HepG2 (cell line): ENCODE results near the gene HACD2. TPM values are rescaled to one million over a fixed set of nuclear protein-coding genes. Genes with fewer than 3 reads are reported as not detected.
A peak's percentile ranks its signal among the peaks of the same experiment; 100 is the strongest.

ENCODE experiments used
- ATF4 ChIP-seq, 2 experiments: fragments of 450-650 bp in 1 of 2; sonication (generic) in 1 of 2; formaldehyde crosslinking; IDR thresholded peaks; 2 replicates each; pipeline versions ENCODE4 v1.5.0 to v1.8.0; 2020 to 2022; ENCODE audit warnings: mild to moderate bottlenecking in 1 of 2, missing genetic modification reagents in 1 of 2
- ATF7-NPFF ChIP-seq: sonication (generic); formaldehyde crosslinking; IDR thresholded peaks from 2 replicates; pipeline ENCODE4 v1.8.1; 2023; ENCODE audit warnings: mild to moderate bottlenecking, low read depth, missing genetic modification reagents, moderate library complexity
- ATRX ChIP-seq: sonication (generic); formaldehyde crosslinking; IDR thresholded peaks from 2 replicates; pipeline ENCODE4 v1.4.0; 2020; ENCODE audit warnings: missing genetic modification reagents, borderline replicate concordance
- HMGXB4 ChIP-seq, 2 experiments: sonication (generic) in 1 of 2; formaldehyde crosslinking in 1 of 2; IDR thresholded peaks; 2 replicates each; pipeline versions ENCODE4 v1.4.0 to v1.6.1; 2018 to 2020; ENCODE audit warnings: missing genetic modification reagents in 2 of 2, borderline replicate concordance in 1 of 2, low read depth in 1 of 2, mild to moderate bottlenecking in 1 of 2, missing biosample characterization in 1 of 2
- HOXA5 ChIP-seq: sonication (generic); formaldehyde crosslinking; IDR thresholded peaks from 2 replicates; pipeline ENCODE4 v1.4.0; 2020; ENCODE audit warnings: missing genetic modification reagents
- IRX3 ChIP-seq: sonication (generic); formaldehyde crosslinking; IDR thresholded peaks from 2 replicates; pipeline ENCODE4 v1.8.1; 2023; ENCODE audit warnings: mild to moderate bottlenecking, low read depth, missing genetic modification reagents, borderline replicate concordance
- JDP2 ChIP-seq: sonication (generic); formaldehyde crosslinking; IDR thresholded peaks from 2 replicates; pipeline ENCODE4 v1.8.1; 2022; ENCODE audit warnings: missing genetic modification reagents, borderline replicate concordance
- KAT7 ChIP-seq: IDR thresholded peaks from 2 replicates; pipeline ENCODE4 v1.6.1; 2018; ENCODE audit warnings: borderline replicate concordance, missing compliant biosample characterization
- KLF12 ChIP-seq: sonication (generic); formaldehyde crosslinking; IDR thresholded peaks from 2 replicates; pipeline ENCODE4 v1.4.0; 2020; ENCODE audit warnings: missing genetic modification reagents, borderline replicate concordance
- PAF1 ChIP-seq: IDR thresholded peaks from 2 replicates; pipeline ENCODE4 v1.6.1; 2016; ENCODE audit warnings: missing genetic modification reagents, missing compliant biosample characterization
- REXO4 ChIP-seq: sonication (generic); formaldehyde crosslinking; IDR thresholded peaks from 2 replicates; pipeline ENCODE4 v1.8.0; 2022; ENCODE audit warnings: missing genetic modification reagents, mild to moderate bottlenecking, borderline replicate concordance
- SAFB2 ChIP-seq: sonication (generic); formaldehyde crosslinking; IDR thresholded peaks from 2 replicates; pipeline ENCODE4 v1.5.1; 2020; ENCODE audit warnings: missing genetic modification reagents, low read depth, mild to moderate bottlenecking, borderline replicate concordance
- SRSF1 ChIP-seq: fragments of 200-400 bp; formaldehyde crosslinking; optimal IDR thresholded peaks from 2 replicates; pipeline ENCODE3; 2017; ENCODE audit warnings: mild to moderate bottlenecking, low read depth, low read length, moderate library complexity
- TFDP1 ChIP-seq: IDR thresholded peaks from 2 replicates; pipeline ENCODE4 v1.6.1; 2016; ENCODE audit warnings: missing compliant biosample characterization, missing genetic modification reagents, borderline replicate concordance
- ZBTB2 ChIP-seq: sonication (generic); formaldehyde crosslinking; IDR thresholded peaks from 2 replicates; pipeline ENCODE4 v1.8.0; 2022; ENCODE audit warnings: low read depth, missing genetic modification reagents
- ZNF224 ChIP-seq: sonication (generic); formaldehyde crosslinking; IDR thresholded peaks from 2 replicates; pipeline ENCODE4 v1.5.0; 2020; ENCODE audit warnings: mild to moderate bottlenecking, missing genetic modification reagents
- ZNF331 ChIP-seq: sonication (generic); formaldehyde crosslinking; IDR thresholded peaks from 2 replicates; pipeline ENCODE4 v1.4.0; 2020; ENCODE audit warnings: missing genetic modification reagents
- ZNF362 ChIP-seq: sonication (generic); formaldehyde crosslinking; IDR thresholded peaks from 2 replicates; pipeline ENCODE4 v1.4.0; 2020; ENCODE audit warnings: missing genetic modification reagents, mild to moderate bottlenecking, borderline replicate concordance
- ZNF644 ChIP-seq: IDR thresholded peaks from 2 replicates; pipeline ENCODE4 v1.6.1; 2016; ENCODE audit warnings: low read depth
- ZNF740 ChIP-seq: sonication (generic); formaldehyde crosslinking; IDR thresholded peaks from 2 replicates; pipeline ENCODE4 v1.4.0; 2020; ENCODE audit warnings: missing genetic modification reagents
- ZNF749 ChIP-seq: sonication (generic); formaldehyde crosslinking; IDR thresholded peaks from 2 replicates; pipeline ENCODE4 v1.8.0; 2022; ENCODE audit warnings: mild to moderate bottlenecking, missing genetic modification reagents, moderate library complexity, borderline replicate concordance
- ZNF788 ChIP-seq: sonication (generic); formaldehyde crosslinking; IDR thresholded peaks from 2 replicates; pipeline ENCODE4 v1.5.0; 2020; ENCODE audit warnings: mild to moderate bottlenecking, missing genetic modification reagents, borderline replicate concordance
- ZSCAN25 ChIP-seq: sonication (generic); formaldehyde crosslinking; IDR thresholded peaks from 2 replicates; pipeline ENCODE4 v1.8.0; 2022; ENCODE audit warnings: mild to moderate bottlenecking, missing genetic modification reagents
- polyA plus RNA-seq, 8 experiments: library from polyadenylated mRNA; depleted of rRNA in 3 of 8; stranded (reverse) in 7 of 8; unstranded in 1 of 8; fragments of >200 nt; fragmentation: Illumina TruSeq in 4 of 8; extraction: Trizol in 4 of 8; gene quantifications; 2 replicates each; pipeline versions ENCODE4 v1.2.1 to v1.2.3, GENCODE V29; 2011 to 2016; ENCODE audit warnings: low read depth in 4 of 8, missing spikeins in 1 of 8, mixed read lengths in 1 of 8; ENCODE audit not compliant: insufficient read depth in 1 of 8
- total RNA-seq, 5 experiments: library from RNA; depleted of rRNA; stranded (reverse); fragments of >200 nt; fragmentation: Illumina TruSeq; extraction: Trizol; gene quantifications; 2 replicates each; pipeline ENCODE4 v1.2.3, GENCODE V29; 2016; ENCODE audit warnings: low read depth in 1 of 5

Gene HACD2
- total and polyA plus RNA-seq, 2 of the 13 experiments (the other 11 are each of a cell fraction or from before 2014, with no cell fraction given) = 47.0 to 50.4 TPM

GRCh38 chr3:123605789-123606234 is 21.0 kb upstream of the HACD2 start (continued):
- TF ChIP-seq TFDP1 (CRISPR knock-in tag) = 0 out of 2 replicates have a peak, but pooled peaks have one; percentile 15
- peak; percentile 47; the same call in 1 of the 2 replicates for TF ChIP-seq ZSCAN25 (CRISPR knock-in tag)
- no peak for TF ChIP-seq PAF1
- TF ChIP-seq HMGXB4 (CRISPR knock-in tag; IDR thresholded peaks at IDR 0.05; ENCODE audit: borderline replicate concordance in 1 of 2, low read depth in 1 of 2) = peak in 1 of 2 experiments; percentile 42; a peak in 1 of 4 replicates
- TF ChIP-seq IRX3 = no peak
- TF ChIP-seq ATF4 (CRISPR knock-in tag; IDR thresholded peaks at IDR 0.05) = peak in 1 of 2 experiments; percentile 73; a peak in 1 of 4 replicates
- no peak for TF ChIP-seq ZNF224 (CRISPR knock-in tag)
- TF ChIP-seq KAT7 (CRISPR knock-in tag) = no peak
- TF ChIP-seq SAFB2 (CRISPR knock-in tag) = no peak
- TF ChIP-seq HOXA5 = no peak
- TF ChIP-seq ZNF740 (CRISPR knock-in tag) = no peak
- no peak; the same call in 1 of the 2 replicates for TF ChIP-seq ZNF788 (CRISPR knock-in tag)
- no peak for TF ChIP-seq REXO4 (CRISPR knock-in tag)
- no peak for TF ChIP-seq ZBTB2 (CRISPR knock-in tag)
- TF ChIP-seq JDP2 (CRISPR knock-in tag) = no peak
- TF ChIP-seq ZNF362 (CRISPR knock-in tag) = peak; percentile 83
- peak; percentile 80 for TF ChIP-seq ZNF331 (CRISPR knock-in tag)
- TF ChIP-seq ZNF749 (CRISPR knock-in tag) = no peak
- peak; percentile 84 for TF ChIP-seq ZNF644 (CRISPR knock-in tag)
- no peak for TF ChIP-seq ATRX
- TF ChIP-seq ATF7-NPFF = no peak
- no peak for TF ChIP-seq SRSF1
- TF ChIP-seq KLF12 (CRISPR knock-in tag) = no peak
